Urinary bladder (tissue), 4 donors: ENCODE measurements around the gene TMEM9. TPM values are rescaled to one million over a fixed set of nuclear protein-coding genes. Genes with fewer than 3 reads are reported as not detected.

Source experiments
- DNase-seq: peaks from one replicate; pipeline ENCODE4 v3.0.0-alpha.2; 2015; ENCODE audit errors: extremely low spot score
- H3K27ac ChIP-seq: one replicate; pipeline ENCODE4 v1.5.1; 2013; ENCODE audit warnings: low read depth, mild to moderate bottlenecking, moderate library complexity
- H3K36me3 ChIP-seq: one replicate; pipeline ENCODE4 v1.6.1; 2013; ENCODE audit warnings: mild to moderate bottlenecking, moderate library complexity; ENCODE audit not compliant: insufficient read depth
- H3K4me1 ChIP-seq: one replicate; pipeline ENCODE4 v1.6.1; 2013; ENCODE audit warnings: mild to moderate bottlenecking, moderate library complexity; ENCODE audit not compliant: insufficient read depth
- H3K4me3 ChIP-seq: one replicate; pipeline ENCODE4 v1.5.1; 2013; ENCODE audit warnings: low read depth, low read length
- WGBS: extraction: QIAGEN DNeasy Blood & Tissue Kit; methylation state at CpG from one replicate; pipeline ENCODE4 v1.1.7; 2013; 5-methylcytosine and 5-hydroxymethylcytosine counted together
- polyA plus RNA-seq: library from polyadenylated mRNA; stranded (reverse); fragments of 200-250 nt; gene quantifications from one replicate; pipeline ENCODE4 v1.2.3, GENCODE V29; 2013
- total RNA-seq: library from RNA; depleted of rRNA; stranded (reverse); fragments of >200 nt; gene quantifications from one replicate; pipeline ENCODE4 v1.2.3, GENCODE V29; 2014
- donor health status: healthy with polysubstance abuse.
- donor health status: healthy.

The TMEM9 gene
- total and polyA plus RNA-seq, 2 donors = 46.4 to 91.9 TPM

DNA sequence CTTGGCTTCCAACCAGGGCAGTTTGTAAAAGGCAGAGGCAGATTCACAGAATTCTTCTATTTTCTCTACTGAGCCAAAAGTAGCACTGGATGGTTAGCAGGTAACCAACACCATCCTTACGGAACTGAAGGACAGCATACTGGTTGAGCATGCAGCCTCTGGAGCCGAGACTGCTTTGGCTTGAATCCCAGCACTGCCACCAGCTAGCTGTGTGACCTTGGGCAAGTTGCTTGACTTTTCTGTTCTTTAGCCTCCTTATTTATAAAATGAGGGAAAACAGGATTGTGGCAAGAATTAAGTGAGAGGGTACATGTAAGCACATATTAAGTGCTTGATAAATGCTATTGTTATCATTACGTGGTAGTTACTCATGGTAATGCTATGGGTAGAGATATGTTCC is 61.5 kb downstream of the TMEM9 start:
- H3K4me3 ChIP-seq = no peak overlapping the region
- H3K27ac ChIP-seq = no peak overlapping the region
- DNase-seq = no peak
- no peaks in the 10 kb centered on the region for H3K4me1 ChIP-seq
- 84% methylated on average over 3 of the region's 3 CpGs for WGBS
- no peaks in the 10 kb centered on the region for H3K36me3 ChIP-seq

DNA sequence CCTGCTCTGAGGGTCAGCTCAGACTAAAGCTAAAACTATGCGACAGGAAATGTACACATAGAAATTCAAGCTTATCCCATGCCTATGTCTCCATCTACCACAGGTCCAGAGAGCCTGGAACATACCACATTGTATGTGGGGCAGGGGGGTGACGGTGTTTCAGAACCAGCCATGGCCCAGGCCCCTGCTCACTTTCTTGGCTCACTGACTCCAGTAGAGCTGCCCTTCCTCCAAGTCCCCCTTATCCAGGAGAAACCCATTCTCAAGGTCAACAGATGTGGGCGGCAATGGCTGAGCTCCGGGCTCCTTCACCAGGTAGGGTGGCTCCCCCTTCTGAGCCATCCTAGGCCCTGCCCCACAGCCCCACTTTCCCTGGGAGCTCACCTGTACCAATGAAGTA is 63.0 kb downstream of the TMEM9 start:
- 92% methylated on average over 4 of the region's 4 CpGs for WGBS
- no peaks in the 10 kb centered on the region for H3K36me3 ChIP-seq
- H3K4me3 ChIP-seq = no peak overlapping the region
- no peak for DNase-seq
- no peaks in the 10 kb centered on the region for H3K4me1 ChIP-seq
- H3K27ac ChIP-seq = no peak overlapping the region

DNA sequence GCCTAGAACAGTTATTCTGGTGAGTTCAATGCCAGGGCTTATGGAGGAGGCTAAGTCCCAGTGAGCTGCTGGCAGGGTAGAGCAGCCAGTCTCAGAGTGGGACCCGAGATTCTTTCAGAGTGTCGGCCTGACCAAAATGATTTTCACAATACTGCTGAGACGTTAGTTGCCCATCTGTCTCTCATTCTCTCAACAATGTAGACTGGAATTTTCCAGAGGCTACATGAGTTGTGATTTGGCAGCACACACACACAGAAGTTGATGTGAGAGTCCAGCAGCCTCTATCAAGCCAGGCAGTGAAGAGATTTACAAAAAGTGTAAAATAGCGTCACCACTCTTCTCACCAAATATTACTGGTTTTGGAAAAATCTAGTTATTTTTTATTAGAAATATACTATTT is 63.7 kb downstream of the TMEM9 start:
- H3K36me3 ChIP-seq = no peaks in the 10 kb centered on the region
- 80% methylated on average over 4 of the region's 4 CpGs for WGBS
- no peak overlapping the region for H3K27ac ChIP-seq
- no peak overlapping the region for H3K4me3 ChIP-seq
- H3K4me1 ChIP-seq = no peaks in the 10 kb centered on the region
- no peak for DNase-seq

DNA sequence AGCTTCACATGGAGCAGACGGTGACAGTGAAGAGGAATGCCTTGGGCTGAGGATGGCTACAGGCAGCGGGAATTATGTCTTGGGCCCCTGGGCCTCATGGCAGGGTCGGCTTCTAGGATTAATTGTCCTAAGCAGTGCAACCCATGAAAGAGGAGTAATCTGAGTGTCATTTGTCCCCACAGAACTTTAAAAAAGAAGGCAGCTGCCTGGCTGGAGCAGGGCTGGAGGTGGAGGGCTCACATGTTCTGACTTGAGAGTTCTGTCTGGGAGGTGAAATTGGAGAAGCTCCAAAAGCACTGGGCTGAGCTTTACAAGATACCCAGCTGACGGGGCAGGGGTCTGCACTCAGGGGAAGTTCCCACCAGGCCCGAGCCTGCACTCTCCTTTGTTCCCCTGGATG is 64.7 kb downstream of the TMEM9 start:
- Histone ChIP-seq H3K36me3 (no peaks in the 10 kb centered on the region), H3K4me1 (no peaks in the 10 kb centered on the region), H3K4me3 (no peak overlapping the region), H3K27ac (no peak overlapping the region)
- DNase-seq = no peak
- WGBS = 80% methylated on average over 5 of the region's 5 CpGs

DNA sequence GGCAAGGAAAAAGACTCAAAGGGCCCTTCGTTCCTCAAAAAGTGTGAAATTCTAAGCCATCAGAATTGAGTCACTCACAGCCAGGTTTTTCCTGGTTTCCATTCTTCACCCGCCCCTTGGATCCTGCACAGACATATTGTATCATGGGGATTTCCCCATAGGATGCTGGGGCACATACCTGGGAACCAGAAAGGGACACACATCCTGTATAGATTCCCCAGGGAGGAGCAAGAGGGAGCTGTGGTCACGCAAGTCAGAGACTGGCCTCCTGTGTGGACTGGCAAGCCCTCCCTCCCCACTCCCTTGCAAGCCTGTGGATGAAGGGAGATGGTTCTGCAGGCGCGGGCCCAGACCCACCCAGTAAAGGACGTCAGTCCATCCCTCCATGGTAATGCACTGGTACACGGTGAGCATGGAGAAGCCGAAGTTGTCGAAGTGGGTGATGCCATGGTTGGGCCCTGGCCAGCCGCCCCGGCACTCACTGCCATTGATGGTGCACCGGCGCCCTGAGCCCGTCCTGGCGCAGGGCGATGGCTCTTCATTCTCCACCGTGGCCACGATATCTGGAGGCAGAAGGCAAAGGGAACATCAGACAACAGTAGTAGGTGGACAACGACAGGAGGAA is 65.3 kb downstream of the TMEM9 start:
- Histone ChIP-seq H3K4me3 (no peak overlapping the region), H3K27ac (no peak overlapping the region), H3K36me3 (no peaks in the 10 kb centered on the region), H3K4me1 (no peaks in the 10 kb centered on the region)
- DNase-seq = no peak
- 94% methylated on average over 19 of the region's 19 CpGs for WGBS

DNA sequence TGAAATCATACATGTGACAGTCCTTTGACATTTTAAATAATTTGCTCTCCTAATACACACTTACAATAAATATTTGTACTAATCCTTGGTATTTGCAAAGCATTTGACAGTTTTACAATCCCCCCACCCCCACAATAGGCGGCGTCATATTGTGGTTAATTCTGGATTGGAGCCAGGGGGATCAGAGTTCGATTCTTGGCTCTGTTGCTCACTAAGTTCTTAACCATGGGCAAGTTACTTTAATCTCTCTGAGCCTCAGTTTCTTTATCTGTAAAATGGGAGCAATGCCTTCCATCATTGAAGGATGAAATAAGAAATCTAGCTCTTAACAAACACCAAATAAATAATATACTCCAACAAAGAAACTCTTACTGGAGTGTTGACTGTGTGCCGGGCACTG is 65.9 kb downstream of the TMEM9 start:
- no peak overlapping the region for H3K4me3 ChIP-seq
- H3K36me3 ChIP-seq = no peaks in the 10 kb centered on the region
- H3K27ac ChIP-seq = no peak overlapping the region
- H3K4me1 ChIP-seq = no peaks in the 10 kb centered on the region
- 59% methylated on average over 4 of the region's 4 CpGs for WGBS
- DNase-seq = no peak

DNA sequence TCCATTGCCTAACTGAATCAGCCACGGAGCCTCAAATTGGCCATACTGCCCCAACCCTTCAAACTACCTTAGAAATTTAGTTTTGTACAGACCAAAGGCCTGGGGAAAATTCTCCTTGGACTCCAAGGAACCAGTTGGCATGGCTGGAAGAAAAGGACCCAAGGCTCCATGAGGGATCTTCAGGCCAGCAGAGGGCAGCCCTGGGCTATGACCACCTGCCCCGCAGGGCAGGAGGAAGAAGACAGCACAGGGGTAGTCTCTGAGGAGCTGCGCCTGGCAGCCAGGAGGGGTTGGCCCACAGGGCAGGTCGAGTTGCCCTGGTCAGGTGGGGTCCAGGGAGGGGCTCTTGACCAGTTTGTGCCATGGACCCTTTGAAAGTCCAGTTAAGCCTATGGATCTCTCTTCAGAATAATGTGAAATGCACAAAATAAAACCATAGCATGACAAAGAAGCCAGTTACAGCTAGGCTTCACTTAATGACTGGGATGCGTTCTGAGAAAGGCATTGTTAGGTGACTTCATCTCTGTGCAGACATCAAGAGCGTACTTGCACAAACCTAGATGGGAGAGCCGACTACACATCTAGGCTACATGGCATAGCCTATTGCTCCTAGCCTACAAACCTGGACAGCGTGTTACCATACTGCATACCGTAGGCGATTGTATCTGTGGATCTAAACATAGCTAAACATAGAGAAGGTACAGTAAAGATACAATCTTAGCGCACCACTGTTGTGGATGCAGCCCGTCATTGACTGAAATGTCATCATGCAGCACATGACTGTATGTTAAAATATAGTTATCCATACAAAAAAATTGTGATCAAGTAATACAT is 68.2 kb downstream of the TMEM9 start:
- 76% methylated on average over 12 of the region's 12 CpGs for WGBS
- H3K4me3 ChIP-seq = no peak overlapping the region
- no peaks in the 10 kb centered on the region for H3K4me1 ChIP-seq
- H3K27ac ChIP-seq = no peak overlapping the region
- no peak for DNase-seq
- H3K36me3 ChIP-seq = no peaks in the 10 kb centered on the region

Other genes with a start within 250 kb of the TMEM9 start
- 1.5 TPM for gene KIF21B, start 130.8 kb downstream of the TMEM9 start, total RNA-seq
- gene KIF21B, start 130.8 kb downstream of the TMEM9 start, polyA plus RNA-seq = 1.0 TPM
- 1.9 TPM for gene CACNA1S, start 42.0 kb downstream of the TMEM9 start, total RNA-seq
- gene CACNA1S, start 42.0 kb downstream of the TMEM9 start, polyA plus RNA-seq = not detected
- gene ASCL5, start 27.3 kb downstream of the TMEM9 start, total RNA-seq = not detected
- not detected for gene ASCL5, start 27.3 kb downstream of the TMEM9 start, polyA plus RNA-seq
- gene IGFN1, start 36.4 kb upstream of the TMEM9 start, total RNA-seq = 0.69 TPM
- 0.14 TPM for gene IGFN1, start 36.4 kb upstream of the TMEM9 start, polyA plus RNA-seq
- 4.0 TPM for gene PKP1, start 129.0 kb upstream of the TMEM9 start, total RNA-seq
- gene PKP1, start 129.0 kb upstream of the TMEM9 start, polyA plus RNA-seq = 2.5 TPM
- 15.2 TPM for gene TNNT2, start 223.2 kb upstream of the TMEM9 start, total RNA-seq
- 94.9 TPM for gene TNNT2, start 223.2 kb upstream of the TMEM9 start, polyA plus RNA-seq
- 12.6 TPM for gene LAD1, start 244.8 kb upstream of the TMEM9 start, total RNA-seq
- 14.6 TPM for gene LAD1, start 244.8 kb upstream of the TMEM9 start, polyA plus RNA-seq